Neural cell (in vitro differentiated cells): ENCODE measurements around the gene CCDC73.

Experiments used
- CTCF ChIP-seq: fragments of 450-650 bp; IDR thresholded peaks from 2 replicates; pipeline ENCODE4 v1.5.1; 2014; ENCODE audit warnings: antibody characterized with exemption, mild to moderate bottlenecking, moderate library complexity; ENCODE audit not compliant: poor library complexity, severe bottlenecking
- EP300 ChIP-seq: fragments of 450-650 bp; conservative IDR thresholded peaks from 2 replicates; pipeline ENCODE4 v1.6.1; 2014; ENCODE audit warnings: antibody characterized with exemption, mild to moderate bottlenecking, moderate library complexity; ENCODE audit not compliant: poor library complexity, severe bottlenecking

DNA sequence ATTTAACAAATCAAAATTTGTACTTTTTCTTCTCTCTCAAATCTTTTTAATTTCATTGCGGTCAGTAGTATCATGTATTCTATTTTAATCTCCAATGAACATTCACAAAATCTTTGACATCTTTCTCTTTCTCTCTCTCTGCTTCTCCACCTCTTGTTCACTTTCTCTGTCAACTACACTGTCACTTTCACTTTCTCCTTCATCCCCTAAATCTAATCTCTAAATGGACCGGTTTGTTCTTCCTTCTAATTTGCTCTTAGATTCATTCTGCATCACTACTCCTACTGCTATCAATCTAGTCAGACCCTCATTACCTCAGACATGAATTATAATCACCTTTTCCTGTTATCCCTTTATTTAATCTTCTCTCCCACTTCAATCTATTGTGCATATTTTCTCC lies 18.6 kb downstream of the CCDC73 start:
- TF ChIP-seq EP300 (no peak), CTCF (no peak)
